Stromal cell of bone marrow (primary cell): Measurements from ENCODE around the gene CCR6.
"Not testable (repeated sequence)": the region's sequence is repeated elsewhere in the genome, so short reads cannot be mapped to it uniquely, and the experiment has no call there.

Source experiments
- DNase-seq: peaks from one replicate; pipeline ENCODE4 v3.0.0-alpha.2; 2012; ENCODE audit warnings: low read depth

The CCR6 gene

DNA sequence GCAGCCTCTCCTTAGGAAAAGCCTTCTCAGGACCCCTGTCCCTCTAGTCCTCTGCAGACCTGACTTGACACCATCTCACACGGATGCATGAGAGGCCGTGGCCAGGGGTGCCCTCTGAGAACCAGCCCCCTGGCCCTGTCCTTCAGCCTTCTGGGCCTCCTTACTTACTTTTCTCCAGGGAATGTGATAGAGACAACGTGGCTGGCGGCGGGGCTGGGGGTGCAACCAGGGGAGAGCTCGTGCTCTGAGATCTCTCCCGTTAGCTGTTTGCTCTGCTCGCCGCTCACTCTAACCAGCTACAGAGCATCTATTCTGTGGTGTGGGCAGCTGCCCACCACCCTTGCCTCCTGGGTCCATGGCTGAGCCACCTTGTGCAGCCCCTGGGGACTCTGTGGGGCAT, 20.1 kb downstream of the CCR6 start:
- DNase-seq, result no peak

GRCh38 chr6:167145461-167145860, 22.6 kb downstream of the CCR6 start:
- DNase-seq, result no peak

DNA sequence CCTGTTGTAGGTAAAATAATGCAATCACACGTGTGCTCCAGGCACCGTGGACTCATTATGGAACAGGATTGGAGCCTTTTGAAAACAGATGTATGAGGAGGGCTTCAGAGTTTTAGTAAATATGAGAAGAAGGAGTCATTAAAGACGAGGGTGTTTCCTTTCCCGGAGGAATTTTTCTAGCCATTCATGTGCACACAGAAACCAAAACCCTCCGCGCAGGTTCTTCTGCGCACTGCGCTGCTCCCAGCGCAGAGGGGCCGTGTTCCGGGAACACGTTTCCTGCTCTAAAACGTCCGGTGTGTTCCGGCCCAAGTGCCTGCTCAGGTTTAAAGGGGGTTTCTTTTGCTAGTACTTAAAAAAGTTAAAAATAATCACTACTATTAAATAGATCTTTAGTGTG, 23.2 kb downstream of the CCR6 start:
- DNase-seq, result no peak

GRCh38 chr6:167146977-167147376, 24.1 kb downstream of the CCR6 start:
- no peak for DNase-seq

- DNase-seq, result no peak
Observed at GRCh38 chr6:167148021-167148420, 25.1 kb downstream of the CCR6 start.

- no peak for DNase-seq
Observed at GRCh38 chr6:167148997-167149396, 26.1 kb downstream of the CCR6 start.

GRCh38 chr6:167150941-167151549, 28.1 kb downstream of the CCR6 start:
- DNase-seq, result no peak

- no peak for DNase-seq
Observed at GRCh38 chr6:167151648-167152047, 28.8 kb downstream of the CCR6 start.

GRCh38 chr6:167152862-167153261, 30.0 kb downstream of the CCR6 start:
- DNase-seq, result no peak

DNA sequence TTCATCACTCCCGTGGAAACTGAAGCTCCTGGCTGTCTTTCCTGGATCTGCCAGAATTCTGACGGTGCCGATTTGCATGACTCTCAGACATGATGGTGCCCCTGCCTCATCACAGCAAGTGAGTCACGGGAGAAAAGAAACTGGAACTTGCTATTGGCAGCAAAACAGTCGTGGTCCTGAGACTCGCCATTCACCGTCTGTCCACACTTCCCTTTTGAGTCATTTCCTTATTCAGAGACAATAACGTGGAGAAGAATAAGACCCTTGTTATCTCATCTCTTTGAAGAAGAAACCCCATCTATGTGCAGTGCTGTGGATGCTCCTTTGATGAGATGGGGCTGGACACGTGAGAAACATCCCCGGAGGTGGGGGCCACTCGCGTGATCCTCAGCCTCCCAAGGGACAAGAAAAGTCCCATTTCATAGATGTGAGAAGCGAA, 30.6 kb downstream of the CCR6 start:
- peak; percentile 8 for DNase-seq

DNA sequence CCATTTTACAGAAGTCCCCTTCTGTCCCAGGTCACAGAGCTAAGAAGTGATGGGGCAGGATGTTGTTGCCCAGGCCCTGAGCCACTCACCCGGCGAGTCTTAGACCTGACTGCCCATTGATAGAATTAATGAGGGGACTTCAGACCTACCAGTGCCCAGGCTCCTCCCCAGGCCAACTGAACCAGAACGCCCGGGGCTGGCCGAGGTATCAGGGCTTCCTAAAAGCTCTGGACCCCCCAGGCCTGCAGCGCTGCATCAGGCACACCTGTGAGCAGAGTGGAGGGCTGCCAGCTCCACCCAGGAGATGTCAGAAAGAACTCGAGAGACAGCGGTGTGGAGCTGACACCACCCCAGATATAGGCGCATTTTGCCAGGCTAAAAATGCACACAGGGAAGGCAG, 31.4 kb downstream of the CCR6 start:
- no peak for DNase-seq

GRCh38 chr6:167154895-167155294, 32.0 kb downstream of the CCR6 start:
- DNase-seq, result no peak

DNA sequence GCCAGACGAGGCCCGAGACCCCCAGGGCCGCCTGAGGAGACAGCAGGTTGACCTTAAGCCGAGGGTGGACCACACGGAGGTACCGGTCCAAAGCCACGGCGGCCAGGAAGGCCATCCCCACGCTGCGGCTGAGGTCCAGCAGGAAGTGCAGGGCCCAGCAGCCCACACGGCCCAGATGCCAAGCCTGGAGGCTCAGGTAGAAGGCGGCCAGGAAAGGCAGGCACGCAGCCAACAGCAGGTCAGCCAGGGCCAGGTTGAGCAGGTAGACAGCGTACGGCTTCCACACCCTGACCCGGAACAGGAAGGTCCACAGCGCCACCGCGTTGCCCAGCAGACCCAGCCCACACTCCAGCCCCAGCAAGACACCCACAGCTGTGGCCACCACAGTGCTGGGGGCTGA, 34.5 kb downstream of the CCR6 start:
- no peak for DNase-seq

DNA sequence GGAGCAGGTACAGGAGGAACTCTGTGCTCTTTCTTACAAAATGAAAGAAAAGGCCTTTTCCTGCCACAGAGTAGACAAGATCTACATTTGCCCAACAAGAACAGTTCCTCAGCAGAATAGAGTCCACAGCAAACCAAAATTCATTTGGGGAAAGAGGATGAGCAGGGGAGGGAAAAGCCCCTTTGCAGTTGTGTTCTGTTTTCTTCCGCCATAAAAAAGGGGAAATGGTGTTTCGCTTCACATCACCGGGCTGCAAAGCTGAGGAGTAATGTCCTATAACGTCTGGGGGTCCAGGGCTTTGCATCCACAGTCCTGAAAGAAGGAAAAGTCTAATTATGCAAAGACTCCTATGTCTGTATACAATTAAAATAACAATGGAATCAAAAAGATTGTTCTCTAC, 35.0 kb downstream of the CCR6 start, which contains the start of gene GPR31:
TSS of gene GPR31 (minus strand) at position 118 of the 400 bp plus-strand sequence. CDS start 149 bp downstream, outside the sequence.
- no peak for DNase-seq

GRCh38 chr6:167161851-167162467, 39.1 kb downstream of the CCR6 start:
- no peak for DNase-seq

- no peak for DNase-seq
Observed at GRCh38 chr6:167162591-167162990, 39.7 kb downstream of the CCR6 start.

DNA sequence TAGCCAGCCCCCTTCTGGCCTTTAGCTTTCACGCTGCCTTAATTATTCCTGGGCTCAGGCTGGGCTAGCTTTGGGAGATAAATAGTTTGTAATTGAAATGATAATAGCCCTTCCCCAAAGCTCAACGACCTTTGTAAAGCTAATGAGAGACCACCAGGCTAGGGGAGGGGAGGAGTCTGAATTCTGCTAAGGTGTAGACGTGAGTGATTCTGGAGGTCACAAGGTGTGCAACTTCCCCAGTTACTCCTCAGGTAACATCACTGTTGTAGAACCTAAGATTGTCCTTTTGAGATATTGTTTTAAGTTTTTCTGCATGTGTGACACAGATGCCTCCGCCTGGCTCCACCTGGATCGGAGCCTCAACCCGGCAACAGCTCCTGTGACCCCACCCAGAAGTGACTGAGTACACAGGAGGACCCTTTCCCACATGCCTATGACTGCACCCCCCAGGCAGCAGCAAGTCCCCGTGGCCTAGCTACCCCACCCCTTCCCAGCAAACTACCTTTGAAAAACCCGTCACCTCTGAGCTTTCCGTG, 40.6 kb downstream of the CCR6 start:
- no peak for DNase-seq

DNA sequence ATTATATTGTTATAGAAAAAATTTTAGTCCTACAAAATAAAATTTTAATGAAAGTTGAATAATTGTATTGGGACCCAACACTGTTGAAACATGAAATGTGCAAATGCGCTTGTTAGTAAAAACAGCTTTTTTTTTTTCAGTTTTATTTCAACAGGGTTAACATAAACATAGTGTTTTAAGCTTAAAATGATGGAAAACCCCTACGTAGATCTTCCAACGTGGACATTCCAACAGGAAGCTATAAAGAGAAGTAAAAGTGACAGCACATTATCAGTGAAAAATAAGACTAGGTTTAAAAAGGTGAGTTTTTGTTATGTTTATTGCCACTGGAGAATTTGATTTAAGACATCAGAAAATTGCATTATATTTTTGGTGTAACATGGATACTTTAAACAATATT, 41.4 kb downstream of the CCR6 start:
- no peak for DNase-seq

DNA sequence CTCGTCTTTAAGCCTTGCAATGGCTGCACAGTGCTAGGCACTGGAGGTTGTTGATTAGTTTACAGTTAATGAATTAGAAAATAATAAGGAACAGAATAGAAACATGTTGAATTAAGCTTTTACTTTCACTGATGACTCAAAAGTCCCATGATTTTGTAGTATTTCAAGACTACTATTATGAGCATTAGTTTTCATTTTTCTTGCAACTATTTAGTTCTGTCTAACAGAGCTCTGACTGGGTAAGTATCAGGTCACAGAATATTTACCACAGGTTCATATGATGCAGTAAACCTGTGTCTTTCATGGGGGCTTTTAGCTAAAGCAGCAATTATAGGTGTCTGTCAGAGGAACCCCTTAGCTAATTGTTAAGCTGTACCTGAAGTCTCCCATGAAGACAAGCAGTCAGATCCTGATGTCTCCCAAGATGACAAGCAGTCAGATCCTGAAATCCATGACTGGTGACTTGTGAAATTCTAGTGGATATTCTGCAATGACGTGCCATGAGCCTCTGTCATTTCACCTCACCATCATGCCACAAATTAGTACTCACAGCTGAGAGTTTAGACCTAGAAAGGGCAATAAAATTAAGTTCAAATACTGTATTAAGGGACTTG, 43.1 kb downstream of the CCR6 start:
- no peak for DNase-seq

DNA sequence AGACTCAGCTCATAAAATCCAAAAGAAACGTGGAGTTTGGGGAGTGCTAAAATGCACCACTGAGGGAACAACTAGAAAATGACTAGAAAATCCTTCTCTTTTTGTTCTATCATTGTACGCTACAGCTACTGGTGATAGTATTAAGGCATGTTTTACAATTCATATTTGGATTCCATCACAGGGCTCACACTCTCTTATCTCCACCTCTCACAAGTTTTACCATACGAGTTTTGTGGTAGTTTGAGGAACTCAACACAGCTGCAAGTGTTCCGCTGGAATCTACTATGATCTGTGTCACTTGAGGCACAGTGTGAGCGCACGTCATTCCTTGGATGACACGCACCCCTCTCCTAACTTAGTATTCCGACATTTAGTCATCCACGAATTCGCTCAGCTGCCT, 44.8 kb downstream of the CCR6 start:
- DNase-seq, result not testable (repeated sequence)

DNA sequence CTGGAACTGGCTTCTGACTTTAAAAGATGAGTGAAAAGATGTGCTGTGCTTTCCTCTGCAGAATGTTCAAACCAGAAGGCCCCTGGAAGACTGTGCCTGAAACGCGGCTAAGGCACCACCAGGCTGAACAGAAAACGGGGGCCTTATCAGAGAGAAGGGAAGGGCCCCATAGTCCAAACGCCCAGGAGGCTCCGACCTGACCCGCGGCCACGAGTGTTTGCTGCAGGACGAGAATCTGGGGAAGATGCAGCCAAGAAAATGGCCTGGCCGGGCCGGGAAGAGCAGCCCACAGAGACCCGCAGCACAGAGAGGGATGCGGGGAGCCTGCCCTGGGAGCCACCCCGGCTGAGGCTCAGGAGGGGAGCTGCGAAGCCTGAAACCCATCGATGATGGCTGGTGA, 45.4 kb downstream of the CCR6 start:
- not testable (repeated sequence) for DNase-seq

- not testable (repeated sequence) for DNase-seq
Observed at GRCh38 chr6:167169867-167170266, 47.0 kb downstream of the CCR6 start.

DNA sequence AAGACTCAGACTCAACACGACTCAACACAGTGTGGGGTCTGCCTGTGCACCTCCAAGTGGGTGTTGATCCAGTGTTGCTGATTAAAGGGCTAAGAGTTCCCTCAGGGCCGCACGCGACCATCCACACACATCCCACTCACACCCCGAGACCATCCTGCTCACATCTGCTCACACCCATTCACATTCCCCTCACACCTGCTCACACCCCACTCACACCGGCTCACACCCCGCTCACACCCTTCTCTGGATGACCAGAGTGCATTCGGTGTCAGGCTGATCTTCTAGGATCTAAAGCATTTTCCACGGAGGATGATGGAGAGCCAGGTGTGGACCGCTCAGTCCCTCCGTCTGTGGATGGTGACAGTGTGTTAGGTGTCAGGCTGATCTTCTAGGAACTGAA, 48.4 kb downstream of the CCR6 start:
- not testable (repeated sequence) for DNase-seq
